Activated naive CD4-positive, alpha-beta T cell treated with Interleukin-2 at 50 U/mL for 16 hours (primary cell): ENCODE data around the gene KIF25.

Experiments used
- DNase-seq: peaks from one replicate; pipeline ENCODE4 v3.0.0-alpha.2; 2020

Gene KIF25

DNA sequence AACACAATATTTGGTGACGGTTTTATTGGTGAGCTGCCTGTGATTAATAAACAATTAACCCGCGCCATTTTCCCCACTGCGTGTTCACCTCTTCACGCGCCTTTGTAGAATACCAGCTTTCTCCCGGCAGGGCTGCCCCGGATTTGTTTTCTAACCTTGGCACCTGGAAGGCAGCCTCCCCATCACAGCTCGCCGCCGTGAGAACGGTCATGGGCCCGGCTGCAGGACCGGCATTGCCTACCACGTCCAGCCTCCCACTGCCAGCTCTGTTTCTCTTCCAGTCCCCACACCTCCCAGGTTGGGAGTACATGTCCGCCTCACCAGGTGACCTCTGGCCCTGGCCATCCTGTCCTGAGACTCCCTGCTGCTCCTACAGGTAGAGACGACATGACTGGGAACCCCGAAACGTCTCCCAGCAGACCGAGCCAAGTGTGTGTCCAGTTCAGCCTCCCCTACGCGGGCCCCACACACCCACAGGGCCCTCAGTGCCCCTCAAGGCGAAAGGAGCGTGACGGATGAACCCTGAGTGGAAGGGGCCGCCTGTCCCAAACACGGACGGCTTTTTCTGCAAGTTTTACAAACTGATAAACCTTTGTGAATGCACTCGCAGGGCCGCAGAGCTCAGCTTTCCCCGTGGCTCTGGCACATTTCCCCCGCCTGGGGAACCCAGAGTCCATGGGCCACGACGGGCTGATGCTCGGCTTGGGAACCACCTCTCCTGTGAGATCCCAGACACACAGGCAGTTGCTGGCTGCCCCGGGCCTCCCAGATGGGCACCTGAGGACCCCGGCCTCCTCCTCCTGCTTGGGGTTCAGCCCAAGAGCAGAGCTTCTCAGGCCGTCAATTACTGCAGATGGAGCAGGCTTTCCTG, 55.9 kb downstream of the KIF25 start:
- DNase-seq = no peak

DNA sequence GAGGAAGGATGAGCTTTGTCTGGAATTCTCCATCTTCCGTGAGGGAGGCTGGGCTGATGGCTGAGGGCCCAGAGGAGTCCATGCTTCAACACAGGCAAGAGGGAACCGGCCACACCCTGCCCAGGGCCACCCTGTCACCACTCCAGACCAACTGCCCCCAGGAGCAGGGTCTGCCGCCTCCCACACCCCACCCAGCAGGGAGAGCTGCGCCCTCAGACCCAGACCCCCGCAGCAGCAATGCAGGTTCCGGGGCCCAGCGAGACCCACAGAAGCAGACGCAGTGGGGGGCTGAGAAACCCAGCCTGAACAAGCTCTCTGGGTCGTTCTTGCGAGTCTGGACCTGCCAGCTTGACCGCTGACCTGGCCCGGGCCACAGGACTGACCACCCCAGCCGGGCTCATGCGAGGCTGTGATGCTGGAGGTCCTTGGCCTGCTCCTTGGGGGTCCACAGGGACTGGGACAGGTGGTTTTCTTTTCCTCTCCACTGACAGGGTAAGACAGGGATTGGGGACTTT, 56.5 kb downstream of the KIF25 start:
- no peak for DNase-seq

DNA sequence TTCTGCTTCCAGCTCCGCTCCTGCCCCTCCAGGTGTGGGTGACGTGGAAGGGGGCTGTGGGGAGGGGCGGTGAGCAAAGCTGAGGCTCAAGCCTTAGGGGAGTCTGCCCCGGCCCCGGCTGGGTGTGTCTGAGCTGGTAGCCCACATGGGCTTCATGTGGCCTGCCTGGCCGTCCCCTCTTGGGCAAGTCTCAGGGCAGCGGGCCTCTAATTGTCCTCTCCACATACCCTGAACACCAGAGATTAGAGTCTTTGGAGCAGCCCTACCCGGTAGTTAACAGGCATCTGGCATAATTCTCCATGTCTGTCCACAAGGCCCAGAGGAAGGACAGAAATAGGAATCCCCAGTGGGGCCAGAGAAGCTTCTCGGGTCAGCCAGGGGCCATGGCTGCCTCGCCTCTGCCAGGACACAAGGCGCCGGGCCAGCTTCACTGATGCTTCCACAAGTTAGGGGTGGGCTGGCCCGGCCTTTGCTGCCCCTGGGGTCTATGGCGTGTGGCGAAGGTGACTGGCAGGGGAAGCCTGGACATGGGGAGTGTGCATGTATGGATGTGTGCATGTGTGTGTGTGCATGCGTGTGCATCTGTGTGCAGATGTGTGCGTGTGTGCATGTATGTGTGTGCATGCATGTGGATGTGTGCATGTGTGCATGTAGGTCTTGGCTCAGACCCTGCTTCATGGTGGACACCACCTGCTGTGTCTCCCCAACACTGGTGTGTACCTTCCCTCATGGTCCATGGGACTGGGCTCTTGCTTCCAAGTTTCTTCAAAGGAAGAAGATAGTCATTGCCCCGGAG, 57.5 kb downstream of the KIF25 start:
- DNase-seq = no peak

DNA sequence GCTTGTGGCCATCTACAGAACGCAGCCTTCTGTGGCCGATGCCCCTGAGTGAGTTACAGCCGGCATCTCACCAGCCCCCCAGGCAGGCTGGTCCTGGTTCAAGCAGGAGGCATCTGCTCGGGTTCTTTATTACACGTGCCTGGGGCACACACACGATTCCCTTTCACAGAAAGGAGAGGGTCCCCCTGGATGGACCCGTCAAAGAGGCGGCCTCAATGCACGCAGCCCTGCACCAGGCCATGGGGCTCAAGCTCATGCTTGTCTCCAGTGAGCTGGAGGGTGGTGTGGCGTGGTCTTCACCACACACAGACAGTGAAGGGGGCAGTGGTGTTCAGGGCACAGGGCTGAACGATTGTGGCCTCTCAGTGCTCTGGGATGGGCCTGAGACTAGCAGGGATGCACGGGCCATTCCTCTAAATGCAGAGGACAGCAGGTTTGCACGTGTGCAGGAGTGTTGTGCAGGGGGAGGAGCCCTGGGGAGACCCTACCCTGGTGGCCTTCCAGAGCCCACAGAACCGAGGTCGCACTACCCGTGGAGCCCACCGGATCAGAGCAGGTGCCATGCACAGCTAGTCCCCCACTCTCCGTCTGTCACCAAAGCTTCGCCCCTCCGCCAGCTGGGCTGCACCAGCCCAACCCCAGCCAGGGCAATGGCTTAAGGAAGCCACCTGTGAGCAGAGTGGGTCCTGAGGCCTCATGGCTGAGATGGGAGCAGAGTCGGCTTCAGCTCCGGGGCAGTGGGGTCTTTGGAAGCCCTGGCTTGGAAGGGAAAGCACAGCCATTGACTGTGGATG, 58.4 kb downstream of the KIF25 start:
- no peak for DNase-seq

DNA sequence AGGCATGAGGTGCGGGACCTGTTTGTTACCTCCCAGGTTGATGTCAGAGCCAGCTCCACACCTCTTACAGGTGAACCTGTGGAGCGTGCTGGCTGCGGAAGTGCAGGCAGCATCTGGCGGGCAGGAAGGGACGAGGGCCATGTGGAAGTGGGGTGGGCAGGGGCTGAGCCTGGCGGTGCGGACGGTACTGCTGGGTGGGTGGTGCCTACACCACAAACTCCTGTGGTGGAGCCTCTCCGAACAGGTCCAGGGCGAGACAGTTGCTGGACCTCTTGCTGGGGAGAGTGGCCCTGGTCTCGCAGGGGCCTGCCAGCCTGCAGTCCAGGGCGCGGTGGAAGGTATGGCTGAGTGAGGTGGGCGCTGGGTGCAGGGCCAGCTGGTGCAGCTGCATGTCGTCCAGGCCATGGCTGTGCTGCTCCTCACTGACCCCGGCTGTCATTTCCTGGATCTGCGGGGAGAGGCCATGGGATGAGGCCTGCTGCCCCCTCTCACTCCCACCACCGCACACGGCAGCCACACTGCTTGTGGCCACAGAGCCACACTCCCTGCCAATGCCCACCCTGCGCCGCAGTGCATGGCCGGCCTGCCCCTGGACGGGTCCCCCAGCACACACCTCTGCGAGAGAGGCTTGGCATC, 59.5 kb downstream of the KIF25 start:
- DNase-seq = no peak

- no peak for DNase-seq
Observed at GRCh38 chr6:168057836-168058235, 60.4 kb downstream of the KIF25 start.

- DNase-seq = no peak
Observed at GRCh38 chr6:168058691-168059551, 61.5 kb downstream of the KIF25 start.

DNA sequence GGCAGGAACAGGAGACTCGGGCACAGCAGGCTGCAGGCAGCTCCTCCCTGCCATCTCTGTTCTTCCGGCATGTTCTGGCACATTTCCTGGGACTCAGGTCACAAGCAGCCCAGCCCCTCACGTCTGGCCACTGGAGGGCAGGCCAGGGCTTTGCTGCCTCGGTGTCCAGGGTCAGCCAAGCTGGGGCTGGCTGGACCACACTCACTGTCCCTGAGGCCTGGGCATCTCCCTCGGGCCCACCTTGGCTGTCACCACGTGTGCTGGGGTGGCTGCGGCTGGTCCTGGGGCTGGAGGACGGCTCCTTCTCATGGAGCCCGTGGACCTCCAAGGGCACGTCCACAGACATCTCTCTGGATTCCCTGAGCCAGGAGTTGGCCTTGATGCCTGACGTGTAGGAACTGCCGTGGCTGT, 63.1 kb downstream of the KIF25 start:
- no peak for DNase-seq

GRCh38 chr6:168061269-168062210, 64.1 kb downstream of the KIF25 start:
- no peak for DNase-seq

DNA sequence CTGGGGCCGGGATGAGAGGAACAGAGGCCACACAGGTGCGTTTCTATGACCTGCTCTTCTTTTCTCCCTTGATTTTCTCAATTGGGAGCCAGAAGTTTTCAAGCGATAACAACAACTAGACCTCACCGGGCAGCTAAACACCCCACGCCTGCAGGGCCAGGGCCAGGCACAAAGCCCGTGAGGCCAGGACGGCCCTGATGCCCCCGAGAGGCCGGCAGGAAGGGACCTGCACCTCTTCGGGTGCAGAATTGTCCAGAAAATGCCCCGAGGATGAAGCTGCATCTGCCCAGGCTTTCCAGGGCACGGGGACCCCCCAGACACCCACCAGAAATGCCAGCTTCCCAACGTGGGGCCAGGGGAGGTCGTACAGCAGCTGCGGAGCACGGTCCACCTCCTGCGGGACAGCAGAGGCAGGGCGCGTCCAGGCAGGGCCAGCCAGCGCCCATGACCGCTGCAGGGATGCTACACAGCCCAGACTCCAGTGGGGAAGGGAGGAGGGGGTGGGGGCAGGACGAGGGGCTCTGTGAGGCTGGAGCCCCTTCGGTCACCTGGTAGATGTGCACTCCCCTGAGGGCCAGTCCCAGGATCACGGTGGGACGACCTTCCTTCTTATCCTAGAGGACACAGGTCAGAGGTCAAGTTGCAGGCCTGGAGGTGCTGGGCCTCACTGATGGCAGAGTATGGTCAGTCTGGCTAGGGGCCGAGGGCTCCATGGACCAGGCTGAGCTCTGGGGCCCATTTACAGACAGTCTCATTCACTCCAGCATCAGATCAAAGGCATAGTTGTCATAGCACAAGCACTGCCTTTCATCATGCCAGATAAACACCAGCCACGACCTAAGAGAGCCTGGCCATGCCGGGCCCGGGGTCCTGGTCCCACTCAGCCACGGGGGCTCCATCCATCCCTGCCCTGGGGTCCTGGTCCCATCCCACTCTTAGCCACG, 65.1 kb downstream of the KIF25 start:
- DNase-seq = no peak

GRCh38 chr6:168063431-168063830, 66.0 kb downstream of the KIF25 start:
- DNase-seq = no peak

DNA sequence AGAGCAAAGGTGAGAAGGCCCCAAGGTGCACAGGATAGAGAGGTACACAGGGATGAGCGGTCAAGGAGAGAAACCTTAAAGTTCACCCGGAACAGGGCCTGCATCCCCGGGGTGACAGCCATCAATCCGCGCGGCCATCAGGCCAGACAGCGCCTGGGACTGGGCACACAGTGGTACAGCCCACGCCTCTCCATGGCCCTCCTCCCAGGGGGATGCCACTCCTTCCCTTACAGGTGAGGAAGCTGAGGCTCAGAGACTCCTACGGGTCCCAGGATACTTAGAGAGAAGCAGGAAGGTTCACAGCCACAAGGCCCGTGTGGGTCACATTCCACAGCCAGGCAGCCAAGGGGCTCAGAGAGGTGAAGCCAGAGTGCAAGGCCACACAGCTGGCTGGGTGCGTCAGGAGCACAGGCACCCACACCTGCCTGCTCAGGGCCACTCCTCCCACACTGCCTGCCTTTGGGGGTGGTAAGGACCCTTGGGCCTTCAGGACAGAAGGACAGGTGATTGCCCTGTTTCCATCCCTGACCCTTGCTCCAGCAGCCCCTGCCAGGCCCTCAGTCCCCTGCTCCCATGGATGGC, 66.8 kb downstream of the KIF25 start:
- DNase-seq = no peak

GRCh38 chr6:168067081-168067759, 69.7 kb downstream of the KIF25 start:
- no peak for DNase-seq

DNA sequence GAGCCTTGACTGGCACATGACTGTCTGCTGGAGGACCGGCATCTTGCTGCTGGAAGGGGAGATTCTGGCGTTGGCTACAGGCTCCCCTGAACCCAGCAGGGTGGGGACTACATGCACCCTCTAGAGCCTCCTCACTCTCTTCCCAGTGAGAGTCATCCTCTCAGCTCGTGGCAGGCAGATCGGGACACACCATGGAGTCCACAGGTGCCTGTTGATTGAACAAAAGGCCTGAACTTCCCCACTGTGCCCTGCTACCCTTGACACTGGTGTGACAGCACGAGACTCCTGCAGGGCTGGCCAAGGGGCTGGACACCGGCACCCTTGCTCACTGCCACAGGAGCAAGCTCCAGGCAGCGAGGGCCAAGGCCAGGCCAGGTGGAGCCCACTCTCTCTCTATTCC, 73.3 kb downstream of the KIF25 start:
- DNase-seq = no peak

DNA sequence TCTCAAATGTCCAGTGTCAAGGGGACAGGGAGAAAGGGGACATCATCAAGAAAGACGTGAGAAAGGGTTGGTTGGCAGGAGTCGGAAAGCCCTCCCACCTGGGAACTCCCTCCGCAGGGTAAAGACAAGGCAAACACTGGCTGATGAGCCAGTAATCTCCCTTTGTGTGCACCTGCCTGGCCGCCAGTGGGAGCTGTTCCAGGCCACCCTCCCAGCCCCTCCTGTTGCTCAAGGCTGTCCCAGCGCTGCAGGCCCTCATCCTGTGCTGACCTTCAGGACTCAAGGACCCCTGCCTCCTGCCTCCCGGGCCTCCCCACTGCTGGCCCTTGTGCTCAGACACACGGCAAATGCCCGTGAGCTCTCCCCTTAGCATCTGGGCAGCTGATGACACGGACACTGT, 74.1 kb downstream of the KIF25 start:
- DNase-seq = no peak

DNA sequence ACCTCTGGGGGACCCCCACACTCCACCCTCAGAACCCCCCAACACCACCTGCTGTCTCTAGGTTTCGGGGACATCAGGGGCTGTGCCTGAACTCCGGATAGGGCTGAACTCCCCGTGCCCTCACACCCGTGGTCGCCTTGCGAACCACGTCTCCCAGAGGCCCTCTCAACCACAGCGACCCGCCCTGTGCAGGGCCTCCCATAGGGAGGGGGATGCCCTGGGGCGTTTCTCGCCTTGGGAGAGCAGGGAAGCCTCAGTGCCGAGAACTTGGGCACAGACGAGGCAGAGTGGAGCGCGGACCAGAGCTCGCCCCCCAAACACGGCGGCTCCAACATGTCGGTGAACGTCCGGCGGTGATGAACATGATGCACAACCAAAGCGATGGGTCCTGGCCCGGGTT, 74.8 kb downstream of the KIF25 start:
- DNase-seq = no peak

- no peak for DNase-seq
Observed at GRCh38 chr6:168072730-168073129, 75.3 kb downstream of the KIF25 start.
